ENCODE data around the gene GCG. TPM values are rescaled to one million over a fixed set of nuclear protein-coding genes. Genes with fewer than 3 reads are reported as not detected.

GCG gene
- total RNA-seq, 1 donor from 2014 or later, result not detected

DNA sequence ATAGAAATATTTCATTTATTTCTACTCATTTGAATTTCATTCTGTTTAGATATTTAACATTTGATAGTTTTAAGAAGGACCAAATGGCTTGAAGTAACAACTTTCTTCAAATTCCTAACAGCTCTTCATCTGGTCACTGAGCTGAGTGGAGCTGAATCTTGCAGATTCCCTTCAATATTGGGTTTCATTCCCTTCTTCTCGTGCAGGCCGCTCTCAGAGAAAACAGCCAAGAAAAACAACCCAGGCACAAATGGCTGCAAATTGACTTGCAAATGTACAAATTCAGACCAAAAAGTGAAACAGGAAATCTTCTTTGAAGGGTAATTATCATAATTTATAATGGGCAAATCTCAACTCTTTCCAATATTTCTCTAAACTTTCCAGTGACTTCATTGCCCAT lies 30.3 kb upstream of the GCG start:
- Histone ChIP-seq H3K36me3 (no peaks in the 10 kb centered on the region), H3K27ac (no peak overlapping the region), H3K4me1 (no peaks in the 10 kb centered on the region), H3K27me3 (no peaks in the 10 kb centered on the region), H3K4me3 (no peak overlapping the region), H3K9me3 (no peaks in the 10 kb centered on the region)
- intact Hi-C loops (cut with DNase I), result no loop called here
- TF ChIP-seq, protein P1, sequence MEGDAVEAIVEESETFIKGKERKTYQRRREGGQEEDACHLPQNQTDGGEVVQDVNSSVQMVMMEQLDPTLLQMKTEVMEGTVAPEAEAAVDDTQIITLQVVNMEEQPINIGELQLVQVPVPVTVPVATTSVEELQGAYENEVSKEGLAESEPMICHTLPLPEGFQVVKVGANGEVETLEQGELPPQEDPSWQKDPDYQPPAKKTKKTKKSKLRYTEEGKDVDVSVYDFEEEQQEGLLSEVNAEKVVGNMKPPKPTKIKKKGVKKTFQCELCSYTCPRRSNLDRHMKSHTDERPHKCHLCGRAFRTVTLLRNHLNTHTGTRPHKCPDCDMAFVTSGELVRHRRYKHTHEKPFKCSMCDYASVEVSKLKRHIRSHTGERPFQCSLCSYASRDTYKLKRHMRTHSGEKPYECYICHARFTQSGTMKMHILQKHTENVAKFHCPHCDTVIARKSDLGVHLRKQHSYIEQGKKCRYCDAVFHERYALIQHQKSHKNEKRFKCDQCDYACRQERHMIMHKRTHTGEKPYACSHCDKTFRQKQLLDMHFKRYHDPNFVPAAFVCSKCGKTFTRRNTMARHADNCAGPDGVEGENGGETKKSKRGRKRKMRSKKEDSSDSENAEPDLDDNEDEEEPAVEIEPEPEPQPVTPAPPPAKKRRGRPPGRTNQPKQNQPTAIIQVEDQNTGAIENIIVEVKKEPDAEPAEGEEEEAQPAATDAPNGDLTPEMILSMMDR (IDR thresholded peaks at IDR 0.05), result no peak
- no peak for DNase-seq (ENCODE audit: low spot score in 2 of 2)

DNA sequence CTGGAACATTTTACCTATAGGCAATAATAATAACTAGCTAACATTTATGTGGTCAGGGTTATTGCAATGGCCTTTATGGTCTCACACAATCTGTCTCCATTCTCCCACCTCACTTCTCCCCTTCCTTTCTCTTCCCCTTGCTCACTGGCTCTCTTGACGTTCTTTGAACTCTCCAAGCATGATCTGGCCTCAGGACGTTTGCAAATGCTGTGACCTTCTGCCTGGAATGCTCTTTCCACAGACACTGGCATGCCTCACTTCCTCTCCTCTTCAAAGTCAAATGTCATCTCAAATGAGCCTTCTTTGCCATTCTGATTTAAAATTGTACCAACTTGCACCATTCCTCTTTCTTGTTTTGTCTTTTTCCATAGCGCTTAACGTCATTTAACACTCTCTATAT lies 25.3 kb upstream of the GCG start:
- no peak overlapping the region for H3K4me3 ChIP-seq
- H3K27ac ChIP-seq, result no peak overlapping the region
- TF ChIP-seq, protein P1 (IDR thresholded peaks at IDR 0.05), result no peak
- H3K4me1 ChIP-seq, result no peaks in the 10 kb centered on the region
- intact Hi-C loops (cut with DNase I), result no loop called here
- H3K36me3 ChIP-seq, result no peaks in the 10 kb centered on the region
- no peaks in the 10 kb centered on the region for H3K27me3 ChIP-seq
- DNase-seq (ENCODE audit: low spot score in 2 of 2), result no peak
- no peaks in the 10 kb centered on the region for H3K9me3 ChIP-seq

DNA sequence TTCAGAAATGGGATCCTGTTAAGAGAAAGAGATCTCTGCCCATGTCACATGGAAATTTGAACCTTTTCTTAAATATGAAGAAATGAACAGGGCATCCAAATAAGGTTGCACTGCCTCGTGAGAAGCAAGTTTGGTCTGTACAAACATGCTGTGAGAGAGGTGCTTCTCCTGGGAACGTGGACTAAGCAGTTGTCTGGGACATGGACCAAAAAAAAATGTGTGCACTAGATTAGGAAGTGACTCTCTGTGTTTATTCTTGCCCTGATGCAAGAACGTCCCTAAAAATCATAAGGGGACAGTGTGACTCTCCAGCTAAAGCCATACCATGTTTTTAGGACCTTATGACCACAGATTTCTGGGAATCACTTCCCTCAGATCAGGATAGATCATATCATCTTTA lies 23.7 kb upstream of the GCG start:
- Histone ChIP-seq H3K27ac (no peak overlapping the region), H3K36me3 (no peaks in the 10 kb centered on the region), H3K4me3 (no peak overlapping the region), H3K27me3 (no peaks in the 10 kb centered on the region), H3K4me1 (no peaks in the 10 kb centered on the region), H3K9me3 (no peaks in the 10 kb centered on the region)
- intact Hi-C loops (cut with DNase I), result no loop called here
- no peak for DNase-seq (ENCODE audit: low spot score in 2 of 2)
- TF ChIP-seq, protein P1 (IDR thresholded peaks at IDR 0.05), result no peak

DNA sequence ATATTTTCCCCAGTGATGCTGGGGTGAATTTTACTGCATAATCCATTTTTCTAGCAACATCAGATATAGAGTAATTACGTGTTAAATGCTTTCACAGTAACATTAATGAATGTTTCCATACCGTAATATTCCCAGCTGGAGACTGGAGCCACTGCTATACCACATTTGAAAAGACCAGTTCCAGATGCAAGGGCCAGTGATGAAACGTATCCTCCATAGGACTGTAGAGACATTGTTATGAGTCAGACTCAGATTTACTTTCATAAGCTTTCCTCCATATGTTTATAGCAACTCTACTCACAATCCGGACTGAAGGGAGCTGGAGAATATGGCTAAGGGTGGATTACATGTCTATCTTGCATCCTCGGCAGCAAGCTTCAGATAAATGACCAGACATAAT lies 22.7 kb upstream of the GCG start:
- H3K4me1 ChIP-seq, result no peaks in the 10 kb centered on the region

DNA sequence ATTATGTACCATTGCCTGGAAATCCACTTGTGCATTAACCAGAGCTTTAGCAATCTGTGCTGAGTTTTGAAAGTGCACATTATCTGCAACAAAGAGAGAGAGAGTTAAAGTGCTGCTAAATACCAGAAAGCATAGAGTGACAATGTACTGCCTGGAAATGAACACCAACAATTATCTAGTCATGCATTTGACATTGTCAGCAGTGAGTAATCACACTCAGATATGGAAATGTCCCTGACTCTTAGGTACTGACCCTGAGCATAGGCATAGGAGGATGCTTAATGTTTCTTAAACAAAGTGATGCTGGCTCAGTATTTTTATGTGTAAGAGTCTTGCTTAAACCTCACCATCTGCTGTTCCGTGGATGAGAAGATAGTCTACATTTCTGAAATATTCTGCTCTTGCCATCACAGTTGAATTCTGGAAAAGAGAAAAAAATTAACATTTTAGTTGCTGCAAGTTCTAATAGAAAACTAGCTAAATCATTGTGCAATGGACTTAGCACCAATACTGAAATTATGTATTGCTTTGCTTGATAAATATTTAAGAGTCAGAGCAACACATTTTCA lies 20.8 kb upstream of the GCG start:
- intact Hi-C loops (cut with DNase I), result no loop called here
- DNase-seq (ENCODE audit: low spot score in 2 of 2), result no peak
- no peaks in the 10 kb centered on the region for H3K36me3 ChIP-seq
- no peak overlapping the region for H3K4me3 ChIP-seq
- no peaks in the 10 kb centered on the region for H3K9me3 ChIP-seq
- TF ChIP-seq, protein P1 (IDR thresholded peaks at IDR 0.05), result no peak
- H3K27me3 ChIP-seq, result no peaks in the 10 kb centered on the region
- no peak overlapping the region for H3K27ac ChIP-seq
- no peaks in the 10 kb centered on the region for H3K4me1 ChIP-seq

More for the DNA sequence above, 22.7 kb upstream of the GCG start:
- Histone ChIP-seq H3K27ac (no peak overlapping the region), H3K4me3 (no peak overlapping the region), H3K9me3 (no peaks in the 10 kb centered on the region), H3K27me3 (no peaks in the 10 kb centered on the region), H3K36me3 (no peaks in the 10 kb centered on the region)
- intact Hi-C loops (cut with DNase I), result no loop called here
- TF ChIP-seq, protein P1 (IDR thresholded peaks at IDR 0.05), result no peak
- DNase-seq (ENCODE audit: low spot score in 2 of 2), result no peak

DNA sequence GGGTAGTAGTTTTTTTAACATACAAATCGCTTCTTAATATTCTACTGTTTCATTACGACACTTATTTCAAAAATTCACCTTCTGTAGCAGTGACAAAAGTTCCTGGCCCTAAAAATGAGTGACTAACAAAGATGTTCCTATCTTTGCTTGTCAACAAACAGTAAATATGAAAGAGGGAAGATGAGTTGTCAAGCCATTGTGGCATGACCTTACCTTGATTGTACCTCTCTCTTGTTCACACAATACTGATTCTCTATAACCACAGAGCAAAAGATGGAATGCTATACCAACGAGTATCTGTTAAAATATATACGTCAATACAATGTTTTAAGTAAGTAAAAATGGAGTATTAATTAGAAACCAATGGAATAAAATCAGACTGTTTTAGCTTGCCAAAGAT lies 14.7 kb upstream of the GCG start:
- intact Hi-C loops (cut with DNase I), result no loop called here
- DNase-seq (ENCODE audit: low spot score in 2 of 2), result no peak
- no peaks in the 10 kb centered on the region for H3K36me3 ChIP-seq
- no peaks in the 10 kb centered on the region for H3K27me3 ChIP-seq
- no peaks in the 10 kb centered on the region for H3K9me3 ChIP-seq
- H3K4me3 ChIP-seq, result no peak overlapping the region
- TF ChIP-seq, protein P1 (IDR thresholded peaks at IDR 0.05), result no peak
- no peaks in the 10 kb centered on the region for H3K4me1 ChIP-seq
- no peak overlapping the region for H3K27ac ChIP-seq
